A549 (cell line): Measurements from ENCODE around the gene OSBPL6. TPM values are rescaled to one million over a fixed set of nuclear protein-coding genes. Genes with fewer than 3 reads are reported as not detected.

ENCODE experiments used
- ATAC-seq, 2 experiments: fragments of 200-7000 bp in 1 of 2; fragments of >200 bp in 1 of 2; cut with Nextera tagmentation in 1 of 2; cut with Tn5 transposase in 1 of 2; 3 replicates each; pipeline versions ENCODE4 v1.8.0 to v1.9.1; 2018 to 2020; ENCODE audit warnings: mild to moderate bottlenecking in 1 of 2, moderate library complexity in 1 of 2
- CTCF ChIA-PET: fragments of 300-600 bp; sonication (Branson Sonifier 250); formaldehyde crosslinking; extraction: SDS; loops from one replicate; lab custom pipeline; 2021; ENCODE audit warnings: antibody characterized with exemption, inconsistent platforms; lab: Yijun Ruan, JAX
- POLR2A ChIA-PET: fragments of 350-600 bp; formaldehyde crosslinking; extraction: SDS; loops from one replicate; lab custom pipeline; 2021; ENCODE audit warnings: antibody characterized with exemption, inconsistent platforms; lab: Yijun Ruan, JAX
- DNase-seq, 2 experiments: peaks; one replicate each; pipeline versions ENCODE4 v3.0.0 to v3.0.0-alpha.2; 2011 to 2016; ENCODE audit warnings: low read depth in 1 of 2, low spot score in 1 of 2
- FAIRE-seq: peaks from 2 replicates; lab custom pipeline; 2011; peaks lifted over from hg19 to GRCh38; lab: Jason Lieb, UNC
- H3K27ac ChIP-seq, 2 experiments: fragments of >200 bp; sonication (Bioruptor Twin); formaldehyde crosslinking; 3 replicates each; pipeline ENCODE4 v1.5.1; 2016 to 2017
- H3K4me1 ChIP-seq: fragments of >200 bp; sonication (Bioruptor Twin); formaldehyde crosslinking; 3 replicates; pipeline ENCODE4 v1.6.1; 2016
- H3K4me2 ChIP-seq: fragments of >200 bp; sonication (Bioruptor Twin); formaldehyde crosslinking; 3 replicates; pipeline ENCODE4 v1.6.1; 2016
- H3K4me3 ChIP-seq: fragments of >200 bp; sonication (Bioruptor Twin); formaldehyde crosslinking; 3 replicates; pipeline ENCODE4 v1.5.1; 2016
- H3K9me3 ChIP-seq: fragments of >200 bp; sonication (Bioruptor Twin); formaldehyde crosslinking; 3 replicates; pipeline ENCODE4 v1.6.1; 2016
- CHD2 ChIP-seq: fragments of 150-350 bp; IDR thresholded peaks from 2 replicates; pipeline ENCODE4 v1.6.1; 2014; ENCODE audit warnings: low read length; ENCODE audit not compliant: partially characterized antibody
- CHD4 ChIP-seq: fragments of 200-600 bp; sonication (generic); IDR thresholded peaks from 2 replicates; pipeline ENCODE4 v1.6.1; 2016; ENCODE audit warnings: antibody characterized with exemption, mild to moderate bottlenecking, borderline replicate concordance
- ELK1 ChIP-seq: fragments of 150-350 bp; IDR thresholded peaks from 2 replicates; pipeline ENCODE4 v1.6.1; 2014; ENCODE audit warnings: low read depth, mild to moderate bottlenecking, low read length
- EP300 ChIP-seq, 2 experiments: fragments of >200 bp; sonication (Bioruptor Twin); formaldehyde crosslinking; IDR thresholded peaks; 2 replicates in 1 of 2; 3 replicates in 1 of 2; pipeline ENCODE4 v1.6.1; 2016 to 2017
- ESRRA ChIP-seq: fragments of 150-350 bp; IDR thresholded peaks from 2 replicates; pipeline ENCODE4 v1.6.1; 2014; ENCODE audit warnings: mild to moderate bottlenecking, low read length, borderline replicate concordance
- FOSB ChIP-seq: fragments of 250-450 bp; sonication (Bioruptor Pico); IDR thresholded peaks from 2 replicates; pipeline ENCODE4 v1.5.0; 2020; ENCODE audit warnings: mild to moderate bottlenecking, moderate library complexity
- HDAC2 ChIP-seq: fragments of 200-600 bp; sonication (generic); IDR thresholded peaks from 2 replicates; pipeline ENCODE4 v1.6.1; 2016
- HEYL ChIP-seq: fragments of 250-450 bp; sonication (Bioruptor Pico); IDR thresholded peaks from 2 replicates; pipeline ENCODE4 v1.8.0; 2021; ENCODE audit warnings: mild to moderate bottlenecking, moderate library complexity
- HOXB13 ChIP-seq: fragments of 250-450 bp; sonication (Bioruptor Pico); IDR thresholded peaks from 2 replicates; pipeline ENCODE4 v1.5.0; 2020; ENCODE audit warnings: low read depth, mild to moderate bottlenecking, moderate library complexity
- HOXB5 ChIP-seq: fragments of 250-450 bp; sonication (Bioruptor Pico); IDR thresholded peaks from 2 replicates; pipeline ENCODE4 v1.5.0; 2020; ENCODE audit warnings: mild to moderate bottlenecking, moderate library complexity
- JUNB ChIP-seq: fragments of >200 bp; sonication (Bioruptor Twin); formaldehyde crosslinking; IDR thresholded peaks from 2 replicates; pipeline ENCODE4 v1.6.1; 2016
- KDM1A ChIP-seq: fragments of 200-600 bp; sonication (generic); IDR thresholded peaks from 2 replicates; pipeline ENCODE4 v1.6.1; 2016; ENCODE audit warnings: low read depth, mild to moderate bottlenecking
- KDM5A ChIP-seq: fragments of 200-600 bp; sonication (generic); IDR thresholded peaks from 2 replicates; pipeline ENCODE4 v1.6.1; 2016; ENCODE audit warnings: antibody characterized with exemption, mild to moderate bottlenecking
- MAFK ChIP-seq: fragments of 450-650 bp; IDR thresholded peaks from 2 replicates; pipeline ENCODE4 v1.6.1; 2014; ENCODE audit not compliant: partially characterized antibody
- MAX ChIP-seq: IDR thresholded peaks from 2 replicates; pipeline ENCODE4 v1.6.1; 2012
- MAZ ChIP-seq: fragments of 150-350 bp; IDR thresholded peaks from 2 replicates; pipeline ENCODE4 v1.6.1; 2014; ENCODE audit warnings: antibody characterized with exemption, low read depth, low read length, borderline replicate concordance
- PBX3 ChIP-seq: IDR thresholded peaks from 2 replicates; pipeline ENCODE4 v1.6.1; 2012
- PHF8 ChIP-seq: fragments of 200-600 bp; sonication (generic); IDR thresholded peaks from 2 replicates; pipeline ENCODE4 v1.6.1; 2016; ENCODE audit warnings: low read depth, mild to moderate bottlenecking, antibody characterized with exemption, moderate library complexity, borderline replicate concordance
- RCOR1 ChIP-seq: fragments of 150-350 bp; IDR thresholded peaks from 2 replicates; pipeline ENCODE4 v1.6.1; 2014; ENCODE audit warnings: antibody characterized with exemption, low read length, low read depth
- REST ChIP-seq: fragments of 200-600 bp; sonication (generic); IDR thresholded peaks from 2 replicates; pipeline ENCODE4 v1.6.1; 2016; ENCODE audit warnings: antibody characterized with exemption, mild to moderate bottlenecking, moderate library complexity
- TP53 ChIP-seq: fragments of 250-450 bp; sonication (Bioruptor Pico); IDR thresholded peaks from 2 replicates; pipeline ENCODE4 v1.5.0; 2021; ENCODE audit warnings: mild to moderate bottlenecking, moderate library complexity
- ZSCAN20 ChIP-seq: fragments of 250-450 bp; sonication (Bioruptor Pico); IDR thresholded peaks from 2 replicates; pipeline ENCODE4 v1.8.0; 2022; ENCODE audit warnings: mild to moderate bottlenecking, moderate library complexity
- WGBS: methylation state at CpG from one replicate; pipeline ENCODE4 v1.1.6; 2017; ENCODE audit errors: missing lambda C conversion rate; 5-methylcytosine and 5-hydroxymethylcytosine counted together
- polyA plus RNA-seq, 4 experiments: library from polyadenylated mRNA; depleted of rRNA in 3 of 4; stranded (reverse); fragments of >200 nt; fragmentation: RNase III in 1 of 4; extraction: RNeasy Plus Mini Kit Qiagen cat#74134 plus additional on column Dnase treatment in 1 of 4; gene quantifications; 2 replicates in 3 of 4; 3 replicates in 1 of 4; pipeline ENCODE4 v1.2.3, GENCODE V29; 2011 to 2017
- TF ChIP-seq, protein P1 (sequence below): fragments of >200 bp; sonication (Bioruptor Twin); formaldehyde crosslinking; IDR thresholded peaks from 2 replicates; pipeline ENCODE4 v1.6.1; 2016
- TF ChIP-seq, protein P2 (sequence below): IDR thresholded peaks from 2 replicates; pipeline ENCODE4 v1.6.1; 2012; ENCODE audit warnings: low read depth, borderline replicate concordance

OSBPL6 gene
- polyA plus RNA-seq, 2 of the 4 experiments (the other 2 are of a cell fraction), result 2.9 to 8.2 TPM

DNA sequence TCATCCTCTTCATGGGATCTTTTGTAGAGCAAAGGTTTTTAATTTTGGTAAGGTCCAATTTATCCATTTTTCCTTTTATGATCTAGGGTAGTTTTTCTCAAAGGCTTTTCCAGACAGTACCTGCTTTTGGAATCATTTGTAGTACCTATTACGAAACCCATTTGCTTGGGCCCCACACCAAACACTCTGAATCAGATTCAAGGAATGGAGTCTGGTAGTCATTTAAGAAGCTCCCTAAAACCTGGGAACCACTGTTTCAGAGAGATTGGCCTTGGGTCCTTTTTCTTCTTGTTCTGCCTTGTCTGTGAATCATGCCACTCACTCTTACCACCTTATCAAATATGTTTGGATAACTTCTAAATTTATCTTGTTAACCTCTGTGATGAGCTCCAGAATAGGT, 40.3 kb downstream of the OSBPL6 start:
- H3K4me3 ChIP-seq, result no peak overlapping the region
- DNase-seq (no peak), ATAC-seq (no peak), FAIRE-seq (no peak)
- whole genome bisulfite sequencing, result 82% methylated on average over 1 of the region's 1 CpG
- H3K9me3 ChIP-seq, result no peaks in the 10 kb centered on the region
- ChIA-PET POLR2A (no interaction called here), CTCF (interaction anchor here (1.3 kb wide), 1 partner anchor 184 kb away, joined by 3 read pairs; no protein-coding TSS in a partner anchor)
- no peak for TF ChIP-seq FOSB (CRISPR knock-in tag)
- no peak for TF ChIP-seq MAFK
- TF ChIP-seq MAZ, result no peak
- TF ChIP-seq KDM5A, result no peak
- TF ChIP-seq MAX, result no peak
- no peak for TF ChIP-seq RCOR1
- no peak for TF ChIP-seq CHD4
- no peak for TF ChIP-seq HEYL
- TF ChIP-seq HDAC2, result no peak
- no peak for TF ChIP-seq KDM1A
- no peak for TF ChIP-seq HOXB13 (CRISPR knock-in tag)
- no peak for TF ChIP-seq EP300 (IDR thresholded peaks at IDR 0.05)
- TF ChIP-seq, protein P1, sequence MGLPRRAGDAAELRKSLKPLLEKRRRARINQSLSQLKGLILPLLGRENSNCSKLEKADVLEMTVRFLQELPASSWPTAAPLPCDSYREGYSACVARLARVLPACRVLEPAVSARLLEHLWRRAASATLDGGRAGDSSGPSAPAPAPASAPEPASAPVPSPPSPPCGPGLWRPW, result no peak
- TF ChIP-seq PHF8, result no peak
- TF ChIP-seq ESRRA, result no peak
- no peak overlapping the region for H3K27ac ChIP-seq
- no peak overlapping the region for H3K4me2 ChIP-seq
- H3K4me1 ChIP-seq, result peaks cover 27% of the 10 kb centered on the region

- POLR2A ChIA-PET, result no interaction called here
- peak in 1 of 2 experiments; percentile 11; a peak in 1 of 6 replicates for ATAC-seq
- H3K9me3 ChIP-seq, result no peaks in the 10 kb centered on the region
- WGBS, result 100% methylated on average over 1 of the region's 1 CpG
- no peak overlapping the region for H3K4me3 ChIP-seq
- CTCF ChIA-PET, result no interaction called here
- FAIRE-seq, result no peak
- no peak for TF ChIP-seq ELK1
- TF ChIP-seq KDM1A, result no peak
- no peak for TF ChIP-seq PBX3
- no peak for TF ChIP-seq KDM5A
- TF ChIP-seq, protein P1, result no peak
- TF ChIP-seq JUNB, result no peak
- no peak for TF ChIP-seq EP300 (IDR thresholded peaks at IDR 0.05)
- TF ChIP-seq ZSCAN20 (CRISPR knock-in tag), result no peak
- TF ChIP-seq, protein P2, sequence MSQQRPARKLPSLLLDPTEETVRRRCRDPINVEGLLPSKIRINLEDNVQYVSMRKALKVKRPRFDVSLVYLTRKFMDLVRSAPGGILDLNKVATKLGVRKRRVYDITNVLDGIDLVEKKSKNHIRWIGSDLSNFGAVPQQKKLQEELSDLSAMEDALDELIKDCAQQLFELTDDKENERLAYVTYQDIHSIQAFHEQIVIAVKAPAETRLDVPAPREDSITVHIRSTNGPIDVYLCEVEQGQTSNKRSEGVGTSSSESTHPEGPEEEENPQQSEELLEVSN, result no peak
- no peak for TF ChIP-seq REST
- TF ChIP-seq TP53 (CRISPR knock-in tag), result no peak
- TF ChIP-seq CHD2, result no peak
- no peak for TF ChIP-seq HOXB5 (CRISPR knock-in tag)
- peaks cover 39% of the 10 kb centered on the region for H3K4me1 ChIP-seq
- peak overlapping the region; percentile 32 for H3K4me2 ChIP-seq
- peak overlapping the region in 1 of 2 experiments; percentile 37; a peak in 2 of 6 replicates for H3K27ac ChIP-seq
- DNase-seq, result no peak
Observed at GRCh38 chr2:178237488-178238153, 43.3 kb downstream of the OSBPL6 start.
